Activated T-helper 2 cell treated with anti-CD3 and anti-CD28 coated beads, Interferon-gamma antibody, Interleukin-2, Interleukin-4, amounts not matched to agents 10 μg/mL and 5 μg/mL and 100 μg/mL, durations not matched to agents 14 hours and 24 hours and 36 hours (primary cell): Measurements from ENCODE around the gene PLA2G2C. TPM values are rescaled to one million over a fixed set of nuclear protein-coding genes. Genes with fewer than 3 reads are reported as not detected.

Experiments used
- DNase-seq: peaks from one replicate; pipeline ENCODE4 v3.0.0; 2021; ENCODE audit warnings: low spot score
- H3K27ac Mint-ChIP-seq: one replicate; pipeline ENCODE4 v1.8.0; 2021; ENCODE audit warnings: mixed read lengths
- H3K27me3 Mint-ChIP-seq: one replicate; pipeline ENCODE4 v1.8.0; 2021; ENCODE audit warnings: low read depth, mixed read lengths
- H3K36me3 Mint-ChIP-seq: one replicate; pipeline ENCODE4 v1.8.0; 2021; ENCODE audit warnings: low read depth, mixed read lengths
- H3K4me1 Mint-ChIP-seq: one replicate; pipeline ENCODE4 v1.8.0; 2021; ENCODE audit warnings: low read depth, mixed read lengths
- H3K4me3 Mint-ChIP-seq: one replicate; pipeline ENCODE4 v1.8.0; 2021; ENCODE audit warnings: low read depth, mild to moderate bottlenecking, moderate library complexity, mixed read lengths
- H3K9me3 Mint-ChIP-seq: one replicate; pipeline ENCODE4 v1.8.0; 2021; ENCODE audit warnings: mixed read lengths
- intact Hi-C: fragments of 100-400 bp; cut with micrococcal nuclease; formaldehyde crosslinking; loops from one replicate; pipeline ENCODE4 v1.15.1; 2023
- total RNA-seq: library from RNA; stranded (reverse); gene quantifications from 2 replicates; pipeline ENCODE4 v1.2.3, GENCODE V29; 2022

Gene PLA2G2C
- total RNA-seq, 1 donor from 2014 or later, result 0.30 TPM

GRCh38 chr1:20125100-20125499, 61.2 kb downstream of the PLA2G2C start:
- H3K4me1 Mint-ChIP-seq, result no peaks in the 10 kb centered on the region
- no peak for DNase-seq
- no peak overlapping the region for H3K4me3 Mint-ChIP-seq
- no peaks in the 10 kb centered on the region for H3K36me3 Mint-ChIP-seq
- H3K9me3 Mint-ChIP-seq, result no peaks in the 10 kb centered on the region
- no peak overlapping the region for H3K27ac Mint-ChIP-seq
- H3K27me3 Mint-ChIP-seq, result peaks cover 3% of the 10 kb centered on the region
- intact Hi-C loops, result no loop called here

- intact Hi-C loops, result no loop called here
- no peak for DNase-seq
Measured at GRCh38 chr1:20124456-20125057, 61.8 kb downstream of the PLA2G2C start.

GRCh38 chr1:20123722-20124455, 62.4 kb downstream of the PLA2G2C start:
- intact Hi-C loops, result no loop called here
- no peak for DNase-seq
- H3K4me1 Mint-ChIP-seq, result no peaks in the 10 kb centered on the region
- H3K27ac Mint-ChIP-seq, result no peak overlapping the region
- H3K27me3 Mint-ChIP-seq, result peaks cover 8% of the 10 kb centered on the region
- no peaks in the 10 kb centered on the region for H3K36me3 Mint-ChIP-seq
- H3K9me3 Mint-ChIP-seq, result no peaks in the 10 kb centered on the region
- no peak overlapping the region for H3K4me3 Mint-ChIP-seq

More at GRCh38 chr1:20124456-20125057, 61.8 kb downstream of the PLA2G2C start:
- Mint-ChIP-seq H3K4me1 (no peaks in the 10 kb centered on the region), H3K9me3 (no peaks in the 10 kb centered on the region), H3K27ac (no peak overlapping the region), H3K4me3 (no peak overlapping the region), H3K36me3 (no peaks in the 10 kb centered on the region), H3K27me3 (peaks cover 8% of the 10 kb centered on the region)

GRCh38 chr1:20120796-20121195, 65.5 kb downstream of the PLA2G2C start:
- H3K27me3 Mint-ChIP-seq, result peaks cover 10% of the 10 kb centered on the region
- DNase-seq, result no peak
- H3K36me3 Mint-ChIP-seq, result no peaks in the 10 kb centered on the region
- no peak overlapping the region for H3K4me3 Mint-ChIP-seq
- no peak overlapping the region for H3K27ac Mint-ChIP-seq
- intact Hi-C loops, result no loop called here
- no peaks in the 10 kb centered on the region for H3K9me3 Mint-ChIP-seq
- H3K4me1 Mint-ChIP-seq, result no peaks in the 10 kb centered on the region

GRCh38 chr1:20119347-20119746, 67.0 kb downstream of the PLA2G2C start, which contains the start of gene PLA2G2D:
Gene PLA2G2D, minus strand, starts transcription at chr1:20119536. Its CDS starts 38 bp downstream, at chr1:20119498.
- intact Hi-C loops, result no loop called here
- H3K9me3 Mint-ChIP-seq, result no peaks in the 10 kb centered on the region
- H3K36me3 Mint-ChIP-seq, result no peaks in the 10 kb centered on the region
- H3K4me1 Mint-ChIP-seq, result no peaks in the 10 kb centered on the region
- H3K27ac Mint-ChIP-seq, result no peak within 1 kb of the TSS
- no peak for DNase-seq
- H3K4me3 Mint-ChIP-seq, result no peak within 1 kb of the TSS
- peaks cover 10% of the 10 kb centered on the region for H3K27me3 Mint-ChIP-seq

GRCh38 chr1:20117236-20117635, 69.1 kb downstream of the PLA2G2C start:
- no peak overlapping the region for H3K4me3 Mint-ChIP-seq
- H3K27ac Mint-ChIP-seq, result no peak overlapping the region
- intact Hi-C loops, result no loop called here
- peaks cover 10% of the 10 kb centered on the region for H3K27me3 Mint-ChIP-seq
- no peaks in the 10 kb centered on the region for H3K4me1 Mint-ChIP-seq
- DNase-seq, result no peak
- no peaks in the 10 kb centered on the region for H3K36me3 Mint-ChIP-seq
- H3K9me3 Mint-ChIP-seq, result no peaks in the 10 kb centered on the region

- no peak for DNase-seq
- Mint-ChIP-seq H3K4me1 (no peaks in the 10 kb centered on the region), H3K9me3 (no peaks in the 10 kb centered on the region), H3K36me3 (no peaks in the 10 kb centered on the region), H3K4me3 (no peak overlapping the region), H3K27ac (no peak overlapping the region), H3K27me3 (peaks cover 7% of the 10 kb centered on the region)
- intact Hi-C loops, result no loop called here
Measured at GRCh38 chr1:20115916-20116315, 70.4 kb downstream of the PLA2G2C start.

- Mint-ChIP-seq H3K4me3 (no peak overlapping the region), H3K4me1 (no peaks in the 10 kb centered on the region), H3K27ac (no peak overlapping the region), H3K27me3 (peaks cover 7% of the 10 kb centered on the region), H3K36me3 (no peaks in the 10 kb centered on the region), H3K9me3 (no peaks in the 10 kb centered on the region)
- no peak for DNase-seq
- intact Hi-C loops, result no loop called here
Measured at GRCh38 chr1:20115479-20115878, 70.8 kb downstream of the PLA2G2C start.

- intact Hi-C loops, result no loop called here
- no peaks in the 10 kb centered on the region for H3K4me1 Mint-ChIP-seq
- H3K27me3 Mint-ChIP-seq, result peaks cover 2% of the 10 kb centered on the region
- H3K4me3 Mint-ChIP-seq, result no peak overlapping the region
- no peaks in the 10 kb centered on the region for H3K9me3 Mint-ChIP-seq
- no peak for DNase-seq
- H3K36me3 Mint-ChIP-seq, result no peaks in the 10 kb centered on the region
- no peak overlapping the region for H3K27ac Mint-ChIP-seq
Measured at GRCh38 chr1:20114021-20114648, 72.2 kb downstream of the PLA2G2C start.

Other genes starting within 250 kb of the PLA2G2C start
- not detected in 2 replicates for gene PLA2G2A, start 206.9 kb downstream of the PLA2G2C start, total RNA-seq
- gene PLA2G5, start 116.3 kb downstream of the PLA2G2C start, total RNA-seq, result not detected in 2 replicates
- 0.09 TPM in 1 of 2 replicates, not detected in the other for gene PLA2G2D, start 67.0 kb downstream of the PLA2G2C start, total RNA-seq
- gene PLA2G2F, start 47.2 kb downstream of the PLA2G2C start, total RNA-seq, result not detected in 2 replicates
- gene UBXN10, start 422 bp downstream of the PLA2G2C start, total RNA-seq, result 0.32 and 0.39 TPM in 2 replicates
- not detected in 2 replicates for gene VWA5B1, start 104.4 kb upstream of the PLA2G2C start, total RNA-seq